Inflammatory macrophage treated with lipopolysaccharide for 1 hour (primary cell): ENCODE data around the gene PARVG.

Experiments used
- DNase-seq, 2 donors: peaks; one replicate each; pipeline ENCODE4 v3.0.0-alpha.2; 2020 to 2022

Gene PARVG

DNA sequence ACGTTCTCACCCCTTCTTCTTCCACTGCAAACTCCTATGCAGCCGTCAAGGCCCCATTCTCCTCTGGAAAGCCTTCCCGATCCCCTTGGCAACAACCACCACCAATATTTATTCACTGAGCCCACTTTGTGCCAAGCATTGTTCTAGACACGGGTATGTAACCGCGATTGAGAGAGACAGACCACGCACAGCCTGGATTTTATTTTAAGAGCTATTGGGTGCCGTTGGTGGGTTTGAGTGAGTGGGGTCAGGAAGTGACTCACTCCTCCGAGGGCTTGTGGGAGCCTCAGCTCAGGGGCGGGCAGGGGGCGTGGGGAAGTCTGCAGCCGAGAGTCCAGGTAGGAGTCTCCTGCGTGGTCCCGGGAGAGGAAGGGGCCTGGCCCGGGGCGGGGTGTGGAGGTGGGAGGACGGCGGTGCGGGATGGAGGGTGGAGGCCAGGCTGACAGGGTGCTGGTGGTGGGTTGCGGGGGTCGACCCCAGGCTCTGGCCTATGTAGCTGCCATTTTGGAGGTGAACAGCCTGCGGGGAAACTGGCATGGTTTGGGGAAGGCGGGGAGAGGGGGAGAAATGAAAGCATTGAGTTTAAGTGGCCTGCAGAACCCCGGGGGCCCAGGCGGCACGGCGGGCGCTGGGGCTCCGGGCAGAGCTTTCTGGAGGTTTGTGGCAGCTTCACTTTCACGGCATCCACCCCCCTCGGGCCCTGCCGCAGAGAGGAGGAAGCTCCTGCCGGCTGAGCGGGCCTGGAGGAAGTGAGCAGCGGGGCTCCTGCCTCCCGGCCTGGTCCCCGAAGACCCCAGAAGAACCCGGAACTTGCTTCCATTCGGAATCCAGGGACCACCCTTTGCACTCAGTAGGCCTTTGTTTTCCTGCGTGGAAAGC lies 547 bp downstream of the PARVG start:
- DNase-seq = peak; percentile 43 to 47

DNA sequence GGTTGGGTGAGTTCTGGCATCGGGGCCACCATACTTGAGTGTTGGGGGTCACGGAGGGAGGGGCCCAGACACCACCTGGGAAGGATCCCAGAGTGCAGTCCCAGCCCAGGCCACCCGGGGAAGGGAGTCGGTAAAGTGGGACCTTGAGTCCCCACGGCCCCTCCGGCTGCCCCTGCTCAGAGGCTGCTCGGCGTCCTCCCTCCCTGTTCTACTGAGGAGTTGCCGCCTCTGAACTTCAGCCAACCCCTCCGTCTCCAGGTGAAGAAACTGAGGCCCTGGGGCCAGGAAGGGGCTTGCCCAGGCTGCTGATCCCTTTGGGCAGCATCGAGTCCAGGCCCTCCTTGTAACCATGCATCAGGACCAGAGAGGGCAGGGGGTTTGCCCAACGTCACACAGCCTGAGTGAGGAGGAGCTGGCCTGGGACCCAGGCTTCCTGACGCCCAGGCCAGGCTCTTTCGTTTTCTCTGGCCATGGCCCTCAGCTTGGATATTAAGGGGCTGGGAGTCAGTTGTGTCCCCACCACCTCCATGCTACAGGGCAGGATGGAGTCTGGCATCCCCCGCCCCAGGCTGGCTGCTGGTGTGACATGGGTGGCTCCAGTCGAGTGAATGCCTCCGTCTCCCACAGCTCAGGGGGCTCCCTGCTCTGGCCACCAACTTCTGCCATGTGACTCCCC lies 1.3 kb downstream of the PARVG start:
- DNase-seq = peak in 1 of 2 donors; percentile 8

- peak; percentile 73 to 80 for DNase-seq
Observed at GRCh38 chr22:44182588-44183286, 2.0 kb downstream of the PARVG start.

GRCh38 chr22:44183287-44183588 lies 2.5 kb downstream of the PARVG start:
- DNase-seq = no peak

- no peak for DNase-seq
Observed at GRCh38 chr22:44184006-44184405, 3.3 kb downstream of the PARVG start.

DNA sequence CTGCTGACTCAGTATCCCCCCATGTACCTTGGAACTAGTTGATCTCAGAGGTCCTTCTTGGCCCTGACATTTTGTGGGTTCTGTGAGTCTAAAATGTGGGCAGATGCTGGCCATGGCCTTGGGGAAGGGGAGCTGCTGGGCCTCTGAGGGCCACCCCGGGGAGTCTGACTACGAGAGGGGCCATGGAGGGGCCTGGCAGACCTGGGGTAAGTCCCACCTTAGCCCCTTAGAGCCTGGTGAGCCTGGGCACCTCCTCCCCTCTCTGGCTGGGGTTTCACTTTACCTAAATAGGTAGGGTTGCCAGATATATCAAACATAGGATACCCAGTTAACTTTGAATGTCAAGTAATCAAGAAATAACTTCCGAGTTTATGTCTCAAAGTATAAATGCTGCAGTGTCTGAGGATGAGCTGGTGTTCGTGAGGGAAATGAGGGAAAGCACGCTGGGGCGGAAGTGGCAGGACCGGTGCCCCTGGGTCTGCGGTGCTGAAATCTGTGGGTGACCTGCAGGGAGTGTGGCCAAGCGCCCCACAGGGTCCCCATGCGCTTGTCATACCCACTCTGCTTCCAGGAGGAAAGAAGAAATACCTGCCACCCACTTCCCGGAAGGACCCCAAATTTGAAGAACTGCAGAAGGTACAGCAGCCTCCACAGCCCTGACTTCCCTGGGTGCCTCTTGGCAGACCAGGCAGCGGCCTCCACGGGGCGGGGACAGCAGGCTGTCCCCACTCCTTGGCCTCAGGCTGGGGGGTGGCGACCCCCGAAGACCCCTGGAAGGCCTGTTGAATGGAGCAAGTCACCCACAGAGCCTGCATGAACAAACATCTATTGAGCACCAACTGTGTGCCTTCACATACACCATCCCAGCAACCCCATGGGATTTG lies 4.8 kb downstream of the PARVG start:
- DNase-seq = no peak

GRCh38 chr22:44186121-44186510 lies 5.4 kb downstream of the PARVG start:
- no peak for DNase-seq

DNA sequence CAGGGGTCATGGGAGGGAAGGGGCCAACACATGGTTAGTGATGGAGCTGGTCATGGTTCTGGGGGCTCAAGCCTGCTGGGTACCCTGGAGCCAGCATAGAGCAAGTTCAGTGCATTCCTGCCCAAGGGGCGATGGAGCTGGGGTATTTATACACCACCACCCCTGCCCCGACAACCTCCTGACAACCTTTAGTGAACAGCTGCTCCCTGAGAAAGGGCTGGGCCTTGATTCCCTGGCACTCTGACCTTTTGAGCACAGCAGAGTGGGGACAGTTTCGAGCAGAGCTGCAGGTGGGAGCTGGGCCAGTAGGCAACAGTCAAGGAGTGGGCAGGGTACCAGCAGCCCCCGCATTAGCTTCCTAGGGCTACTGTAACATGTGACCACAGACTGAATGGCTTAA lies 6.0 kb downstream of the PARVG start:
- DNase-seq = no peak

- DNase-seq = no peak
Observed at GRCh38 chr22:44187652-44188230, 7.0 kb downstream of the PARVG start.

- DNase-seq = no peak
Observed at GRCh38 chr22:44188316-44188715, 7.6 kb downstream of the PARVG start.

- DNase-seq = no peak
Observed at GRCh38 chr22:44188986-44189630, 8.4 kb downstream of the PARVG start.

DNA sequence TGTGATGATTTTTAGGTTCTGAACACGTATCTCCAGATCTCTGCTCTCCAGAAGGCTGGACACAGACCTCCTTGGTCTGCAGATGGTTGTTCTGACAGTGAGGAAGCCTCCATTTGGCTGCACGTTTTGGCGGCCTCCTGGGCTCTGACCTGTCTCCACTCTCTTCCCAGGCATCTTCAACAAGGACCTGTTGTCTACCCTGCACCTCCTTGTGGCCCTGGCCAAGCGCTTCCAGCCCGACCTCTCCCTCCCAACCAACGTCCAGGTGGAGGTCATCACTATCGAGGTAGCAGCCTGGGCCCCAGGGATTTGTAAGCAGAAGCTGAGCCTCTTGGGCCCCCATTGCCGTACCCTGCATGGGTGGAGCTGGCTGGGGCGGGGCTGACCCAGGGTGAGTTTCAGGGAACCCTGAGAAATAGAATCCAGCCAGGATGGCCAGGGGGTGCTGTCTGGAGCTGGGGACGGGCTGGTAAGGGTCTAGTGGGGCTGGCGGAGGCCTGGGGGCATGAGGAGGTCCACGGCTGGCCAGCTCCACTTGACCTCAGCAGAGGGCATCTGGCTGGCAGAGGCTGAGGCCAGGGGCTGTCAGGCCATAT lies 9.8 kb downstream of the PARVG start:
- DNase-seq = no peak

DNA sequence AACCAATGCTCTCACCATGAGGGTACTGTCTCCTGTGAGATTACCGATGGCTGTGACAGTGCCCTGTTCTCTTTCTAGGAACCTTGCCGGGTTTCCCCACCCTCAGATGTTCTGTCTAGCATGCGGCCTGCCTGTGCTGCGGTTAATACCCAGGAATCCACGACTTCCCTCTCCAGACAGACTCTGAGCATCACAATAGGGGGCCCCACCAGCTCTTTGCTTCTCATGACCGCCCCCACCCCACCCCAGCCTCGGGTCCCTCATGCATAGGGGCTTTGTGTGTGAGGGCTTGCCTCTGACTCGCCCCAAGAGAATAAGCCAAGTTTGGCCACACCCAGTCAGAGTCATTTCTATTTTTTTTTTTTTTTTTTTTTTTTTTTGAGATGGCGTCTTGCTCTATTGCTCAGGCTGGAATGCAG lies 10.3 kb downstream of the PARVG start:
- peak; percentile 25 to 40 for DNase-seq

DNA sequence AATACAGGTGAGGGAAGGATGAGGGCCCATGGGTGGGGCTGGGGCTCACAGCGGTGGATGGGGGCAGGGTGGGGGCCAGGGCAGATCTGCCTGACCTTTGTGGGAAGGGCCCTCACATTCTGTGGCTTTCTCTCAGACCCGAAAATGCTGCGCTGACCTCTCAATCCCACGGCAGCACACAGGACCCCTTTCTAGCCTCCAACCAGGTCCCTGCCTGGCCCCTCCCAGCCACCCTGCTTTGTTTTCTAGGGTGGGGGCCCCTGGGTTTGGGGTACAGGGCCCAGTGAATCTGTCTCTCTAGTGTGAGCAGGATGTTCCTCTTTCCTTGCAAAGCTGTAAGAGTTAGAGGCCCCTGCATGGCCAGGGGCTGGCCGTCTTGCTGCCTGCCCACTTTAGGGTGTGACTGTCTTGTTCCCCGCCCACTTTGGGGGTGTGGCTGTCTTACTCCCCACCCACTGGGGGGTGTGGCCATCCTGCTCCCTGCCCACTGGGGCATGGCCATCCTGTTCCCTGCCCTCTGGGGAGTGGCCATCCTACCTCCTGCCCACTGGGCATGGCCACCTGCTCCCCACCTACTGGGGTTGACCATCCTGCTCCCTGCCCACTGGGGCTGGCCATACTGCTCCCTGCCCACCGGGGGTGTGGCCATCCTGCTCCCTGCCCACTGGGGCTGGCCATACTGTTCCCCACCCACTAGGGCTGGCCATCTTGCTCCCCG lies 11.5 kb downstream of the PARVG start:
- peak; percentile 79 to 84 for DNase-seq

GRCh38 chr22:44192816-44193534 lies 12.2 kb downstream of the PARVG start:
- no peak for DNase-seq

DNA sequence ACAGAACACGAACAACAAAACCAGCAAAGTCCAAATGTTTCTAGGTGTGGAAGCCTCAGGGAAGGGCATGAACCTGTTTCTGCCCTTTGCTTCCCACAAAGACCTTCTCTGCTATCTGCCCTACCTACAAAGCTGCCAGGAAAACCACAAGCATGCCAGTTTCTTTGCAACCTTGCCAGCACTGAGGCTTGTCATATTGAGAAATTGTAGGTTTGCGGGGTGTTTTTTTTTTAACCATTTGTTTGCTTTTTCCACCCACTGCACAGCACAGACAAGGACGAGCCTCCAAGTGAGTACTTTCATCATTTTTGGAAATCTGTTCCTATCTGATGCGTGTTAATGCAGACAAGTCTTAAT lies 12.8 kb downstream of the PARVG start:
- no peak for DNase-seq

DNA sequence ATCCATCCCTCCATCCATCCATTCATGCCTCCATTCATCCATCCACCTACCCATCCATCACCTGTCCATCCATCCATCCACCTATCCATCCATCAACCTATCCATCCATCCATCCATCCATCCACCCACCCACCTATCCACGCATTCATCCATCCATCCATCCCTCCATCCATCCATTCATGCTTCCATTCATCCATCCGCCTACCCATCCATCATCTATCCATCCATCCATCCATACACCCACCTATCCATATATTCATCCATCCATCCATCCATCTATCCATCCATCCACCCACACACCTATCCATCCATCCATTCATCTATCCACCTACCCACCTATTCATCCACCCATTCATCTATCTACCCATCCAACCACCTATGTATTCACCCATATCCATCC lies 13.8 kb downstream of the PARVG start:
- no peak for DNase-seq

DNA sequence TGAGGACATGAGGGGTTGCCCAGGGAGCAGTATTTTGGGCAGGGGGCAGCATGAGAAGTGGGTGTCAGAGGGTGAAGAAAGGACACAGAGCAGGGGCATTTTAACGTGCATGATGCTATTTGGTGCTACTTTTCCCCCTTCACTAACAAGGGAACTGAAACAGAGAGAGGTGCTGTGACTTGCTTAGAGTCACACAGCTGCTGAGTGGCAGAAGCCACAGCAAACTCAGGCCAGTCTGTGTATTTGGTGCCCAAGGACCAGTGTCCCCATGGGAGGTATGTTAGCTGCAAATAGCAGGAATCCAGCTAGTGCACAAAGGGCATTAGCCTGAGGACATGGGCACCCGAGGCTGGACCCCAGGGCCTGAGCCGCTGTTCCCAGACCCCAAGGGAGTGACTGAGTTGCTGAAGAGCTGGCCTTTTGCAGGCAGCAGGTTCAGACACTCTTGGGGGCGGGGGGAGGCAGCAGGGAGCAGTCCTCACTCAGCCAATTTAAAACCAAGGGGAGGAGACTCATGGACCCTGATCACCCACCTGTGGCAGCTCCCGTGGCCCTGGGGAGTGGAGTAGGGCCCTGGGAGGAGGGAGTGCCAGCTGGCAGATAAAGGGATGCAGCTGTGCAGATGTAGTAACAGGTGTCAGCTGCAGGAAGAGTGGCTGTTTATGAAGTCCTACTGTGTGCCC lies 14.6 kb downstream of the PARVG start:
- DNase-seq = no peak

- DNase-seq = no peak
Observed at GRCh38 chr22:44196241-44196640, 15.5 kb downstream of the PARVG start.

DNA sequence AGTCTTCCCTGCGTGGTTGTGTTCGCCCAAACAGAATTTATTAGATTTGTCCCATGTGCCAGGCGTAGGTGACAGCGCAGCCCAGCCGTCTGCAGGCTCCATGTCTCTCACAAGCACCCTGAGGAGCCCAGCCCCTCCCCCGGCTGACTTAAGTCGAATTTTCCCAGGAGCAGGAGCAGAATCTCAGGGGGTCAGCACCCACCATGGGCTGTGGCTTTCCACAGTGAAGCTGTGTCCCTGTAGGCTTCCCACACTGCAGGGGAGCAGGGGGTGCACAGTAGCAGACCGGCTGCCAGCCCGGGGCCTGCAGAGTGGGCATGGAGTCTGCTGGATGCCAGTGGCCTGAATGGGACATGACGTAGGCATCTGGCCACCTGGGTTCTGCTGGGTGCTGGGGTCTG lies 16.0 kb downstream of the PARVG start:
- no peak for DNase-seq
